H9 (cell line): ENCODE measurements around the gene CCDC3. TPM values are rescaled to one million over a fixed set of nuclear protein-coding genes. Genes with fewer than 3 reads are reported as not detected.
"Not testable (repeated sequence)": the region's sequence is repeated elsewhere in the genome, so short reads cannot be mapped to it uniquely, and the experiment has no call there.

ENCODE experiments used
- DNase-seq: peaks from one replicate; pipeline ENCODE4 v3.0.0-alpha.2; 2017
- H2AFZ ChIP-seq: one replicate; pipeline ENCODE4 v1.6.1; 2013; ENCODE audit warnings: mild to moderate bottlenecking, low read length, control low read depth, moderate library complexity
- H2AK5ac ChIP-seq: 2 replicates; pipeline ENCODE4 v1.6.1; 2013; ENCODE audit warnings: low read length, control low read depth, mixed read lengths; ENCODE audit not compliant: insufficient read length
- H2BK120ac ChIP-seq: one replicate; pipeline ENCODE4 v1.6.1; 2013; ENCODE audit warnings: low read depth, mild to moderate bottlenecking, low read length, control low read depth, inconsistent platforms; ENCODE audit not compliant: poor library complexity, severe bottlenecking
- H2BK12ac ChIP-seq: 2 replicates; pipeline ENCODE4 v1.6.1; 2013; ENCODE audit warnings: low read length, control low read depth, mixed read lengths, low read depth; ENCODE audit not compliant: insufficient read length
- H2BK15ac ChIP-seq: 2 replicates; pipeline ENCODE4 v1.6.1; 2013; ENCODE audit warnings: low read depth, low read length, control low read depth
- H2BK20ac ChIP-seq: one replicate; pipeline ENCODE4 v1.6.1; 2013; ENCODE audit warnings: low read depth, mild to moderate bottlenecking, low read length, control low read depth, inconsistent platforms; ENCODE audit not compliant: poor library complexity, severe bottlenecking
- H2BK5ac ChIP-seq: 2 replicates; pipeline ENCODE4 v1.6.1; 2013; ENCODE audit warnings: low read length, control low read depth, mixed read lengths; ENCODE audit not compliant: insufficient read length
- H3K14ac ChIP-seq: 2 replicates; pipeline ENCODE4 v1.6.1; 2013; ENCODE audit warnings: low read length, control low read depth; ENCODE audit not compliant: insufficient read depth
- H3K18ac ChIP-seq: 2 replicates; pipeline ENCODE4 v1.6.1; 2013; ENCODE audit warnings: low read depth, mild to moderate bottlenecking, mixed read lengths, low read length, control low read depth; ENCODE audit not compliant: insufficient read length
- H3K23ac ChIP-seq: 2 replicates; pipeline ENCODE4 v1.6.1; 2013; ENCODE audit warnings: low read length, control low read depth, mixed read lengths, low read depth; ENCODE audit not compliant: insufficient read length
- H3K23me2 ChIP-seq: 2 replicates; pipeline ENCODE4 v1.6.1; 2013; ENCODE audit warnings: low read depth, mild to moderate bottlenecking, mixed read lengths, low read length, control low read depth; ENCODE audit not compliant: insufficient read length, poor library complexity, severe bottlenecking
- H3K27ac ChIP-seq: 2 replicates; pipeline ENCODE4 v1.5.1; 2013; ENCODE audit warnings: low read length, control low read depth, mixed read lengths, low read depth; ENCODE audit not compliant: insufficient read length
- H3K27me3 ChIP-seq: 2 replicates; pipeline ENCODE4 v1.6.1; 2013; ENCODE audit warnings: low read length, control low read depth, inconsistent platforms; ENCODE audit not compliant: insufficient read depth
- H3K4ac ChIP-seq: 2 replicates; pipeline ENCODE4 v1.6.1; 2013; ENCODE audit warnings: low read depth, mild to moderate bottlenecking, control low read depth, inconsistent platforms, low read length, moderate library complexity
- H3K4me1 ChIP-seq: 2 replicates; pipeline ENCODE4 v1.6.1; 2013; ENCODE audit warnings: low read length, control low read depth, inconsistent platforms; ENCODE audit not compliant: insufficient read depth
- H3K4me2 ChIP-seq: 2 replicates; pipeline ENCODE4 v1.6.1; 2013; ENCODE audit warnings: low read length, control low read depth, mixed read lengths; ENCODE audit not compliant: insufficient read length, insufficient read depth
- H3K56ac ChIP-seq: 2 replicates; pipeline ENCODE4 v1.6.1; 2013; ENCODE audit warnings: low read depth, mild to moderate bottlenecking, mixed read lengths, low read length, control low read depth; ENCODE audit not compliant: insufficient read length
- H3K79me1 ChIP-seq: 2 replicates; pipeline ENCODE4 v1.6.1; 2013; ENCODE audit warnings: low read depth, mild to moderate bottlenecking, moderate library complexity, low read length, control low read depth, inconsistent platforms; ENCODE audit not compliant: insufficient read depth, poor library complexity, severe bottlenecking
- H3K79me2 ChIP-seq: 2 replicates; pipeline ENCODE4 v1.6.1; 2013; ENCODE audit warnings: low read length, control low read depth, inconsistent platforms; ENCODE audit not compliant: insufficient read depth
- H3K9ac ChIP-seq: 2 replicates; pipeline ENCODE4 v1.6.1; 2013; ENCODE audit warnings: low read length, control low read depth, mixed read lengths; ENCODE audit not compliant: insufficient read length; ENCODE audit errors: extremely low read depth
- H3K9me3 ChIP-seq: one replicate; pipeline ENCODE4 v1.6.1; 2013; ENCODE audit warnings: low read depth, low read length, inconsistent platforms; ENCODE audit not compliant: control insufficient read depth
- H3T11ph ChIP-seq: one replicate; pipeline ENCODE4 v1.6.1; 2013; ENCODE audit warnings: mild to moderate bottlenecking, low read length, control low read depth, inconsistent platforms
- H4K20me1 ChIP-seq: one replicate; pipeline ENCODE4 v1.6.1; 2013; ENCODE audit not compliant: control insufficient read depth, insufficient read length, insufficient read depth
- H4K5ac ChIP-seq: 2 replicates; pipeline ENCODE4 v1.6.1; 2013; ENCODE audit warnings: low read depth, mild to moderate bottlenecking, mixed read lengths, low read length, control low read depth; ENCODE audit not compliant: insufficient read length
- H4K8ac ChIP-seq: replicated peaks from 2 replicates; pipeline ENCODE4 v1.6.1; 2013; ENCODE audit warnings: low read length, control low read depth, mixed read lengths, low read depth; ENCODE audit not compliant: insufficient read length
- H4K91ac ChIP-seq: 2 replicates; pipeline ENCODE4 v1.6.1; 2013; ENCODE audit warnings: low read depth, mild to moderate bottlenecking, moderate library complexity, mixed read lengths, low read length, control low read depth; ENCODE audit not compliant: insufficient read length
- H3K27ac Mint-ChIP-seq, 3 experiments: 2 replicates in 2 of 3; 3 replicates in 1 of 3; pipeline ENCODE4 v1.8.0; 2020 to 2021; ENCODE audit warnings: mixed read lengths in 3 of 3, mild to moderate bottlenecking in 1 of 3, moderate library complexity in 1 of 3
- H3K27me3 Mint-ChIP-seq: 2 replicates; pipeline ENCODE4 v1.8.0; 2021; ENCODE audit warnings: low read depth, mild to moderate bottlenecking, moderate library complexity, mixed read lengths
- H3K36me3 Mint-ChIP-seq, 3 experiments: 2 replicates in 2 of 3; 3 replicates in 1 of 3; pipeline ENCODE4 v1.8.0; 2020 to 2021; ENCODE audit warnings: low read depth in 3 of 3, mixed read lengths in 3 of 3; ENCODE audit not compliant: insufficient read depth in 1 of 3
- H3K4me1 Mint-ChIP-seq, 2 experiments: 2 replicates each; pipeline ENCODE4 v1.8.0; 2020; ENCODE audit warnings: mixed read lengths in 2 of 2
- H3K4me3 Mint-ChIP-seq, 2 experiments: 2 replicates in 1 of 2; 3 replicates in 1 of 2; pipeline ENCODE4 v1.8.0; 2020 to 2021; ENCODE audit warnings: mild to moderate bottlenecking in 2 of 2, mixed read lengths in 2 of 2, moderate library complexity in 1 of 2
- H3K9me3 Mint-ChIP-seq, 2 experiments: 2 replicates in 1 of 2; 3 replicates in 1 of 2; pipeline ENCODE4 v1.8.0; 2020; ENCODE audit warnings: mild to moderate bottlenecking in 2 of 2, mixed read lengths in 2 of 2, moderate library complexity in 1 of 2
- CTCF ChIP-seq: fragments of 200-600 bp; sonication (generic); conservative IDR thresholded peaks from 3 replicates; pipeline ENCODE4 v1.8.0; 2021; ENCODE audit warnings: antibody characterized with exemption, mild to moderate bottlenecking
- WGBS: extraction: QIAGEN DNeasy Blood & Tissue Kit; methylation state at CpG from one replicate; pipeline ENCODE4 v1.1.7; 2013; ENCODE audit warnings: missing lambda C conversion rate, low lambda C conversion rate, mixed read lengths; ENCODE audit not compliant: insufficient read length; ENCODE audit errors: extremely low coverage; 5-methylcytosine and 5-hydroxymethylcytosine counted together
- total RNA-seq: library from RNA; stranded (reverse); gene quantifications from 2 replicates; pipeline ENCODE4 v1.2.1, GENCODE V29; 2021

Gene CCDC3
- total RNA-seq, 1 experiment from 2014 or later = 2.3 TPM

- no peak overlapping the region for H2AK5ac ChIP-seq
- H3K4ac ChIP-seq = no peak overlapping the region
- no peak overlapping the region for H3K9ac ChIP-seq
- H3K27me3 Mint-ChIP-seq = no peaks in the 10 kb centered on the region; the same call in 1 of the 2 replicates
- DNase-seq = no peak
- no peak for TF ChIP-seq CTCF
- H2AFZ ChIP-seq = no peak overlapping the region
- no peaks in the 10 kb centered on the region for H3K4me1 ChIP-seq
- no peaks in the 10 kb centered on the region for H3K9me3 ChIP-seq
- no peak overlapping the region for H4K91ac ChIP-seq
- H3K27me3 ChIP-seq = no peaks in the 10 kb centered on the region
- no peak overlapping the region for H3K4me2 ChIP-seq
- H2BK5ac ChIP-seq = no peak overlapping the region
- no peaks in the 10 kb centered on the region for H3K4me1 Mint-ChIP-seq
- no peaks in the 10 kb centered on the region for H3K79me2 ChIP-seq
- H4K20me1 ChIP-seq = no peaks in the 10 kb centered on the region
- no CpG with 5 or more reads among the region's 5 CpGs for WGBS
- H4K5ac ChIP-seq = no peak overlapping the region
- H3T11ph ChIP-seq = no peak overlapping the region
- H2BK120ac ChIP-seq = no peak overlapping the region
- H3K4me3 Mint-ChIP-seq = no peak overlapping the region
- H4K8ac ChIP-seq = no peak overlapping the region
- H3K27ac Mint-ChIP-seq = no peak overlapping the region
- H3K27ac ChIP-seq = no peak overlapping the region
- no peak overlapping the region for H2BK20ac ChIP-seq
- H2BK12ac ChIP-seq = no peak overlapping the region
- H2BK15ac ChIP-seq = no peak overlapping the region
- H3K18ac ChIP-seq = no peak overlapping the region
- no peaks in the 10 kb centered on the region for H3K36me3 Mint-ChIP-seq
- no peak overlapping the region for H3K56ac ChIP-seq
- H3K9me3 Mint-ChIP-seq = peaks cover 0 to 2% of the 10 kb centered on the region in 2 experiments; a peak in 1 of 5 replicates
- H3K23ac ChIP-seq = no peak overlapping the region
- H3K23me2 ChIP-seq = no peaks in the 10 kb centered on the region
- no peak overlapping the region for H3K14ac ChIP-seq
- H3K79me1 ChIP-seq = no peaks in the 10 kb centered on the region
Observed at GRCh38 chr10:12868229-12868628, 133.3 kb downstream of the CCDC3 start.

- not testable (repeated sequence) for H3K9me3 Mint-ChIP-seq, H3K79me2 ChIP-seq, H3K4me2 ChIP-seq, H3K4me1 Mint-ChIP-seq, H2BK20ac ChIP-seq, H3K23me2 ChIP-seq, H3K18ac ChIP-seq, H3K14ac ChIP-seq, H4K5ac ChIP-seq, H2AFZ ChIP-seq, H3K4me3 Mint-ChIP-seq, H3K4me1 ChIP-seq, H3K79me1 ChIP-seq, H3K27me3 Mint-ChIP-seq, H4K8ac ChIP-seq, H3K27ac ChIP-seq, H3K4ac ChIP-seq, H3K9ac ChIP-seq, H3T11ph ChIP-seq, H2AK5ac ChIP-seq, H2BK15ac ChIP-seq, DNase-seq, H4K91ac ChIP-seq, H2BK120ac ChIP-seq, H3K56ac ChIP-seq, H3K9me3 ChIP-seq, H2BK12ac ChIP-seq, H3K23ac ChIP-seq, H3K27me3 ChIP-seq, H3K27ac Mint-ChIP-seq, H4K20me1 ChIP-seq, H3K36me3 Mint-ChIP-seq, H2BK5ac ChIP-seq
- no CpG with 5 or more reads among the region's 6 CpGs for WGBS
Observed at GRCh38 chr10:12865515-12865914, 136.0 kb downstream of the CCDC3 start.
